GM21390 (cell line): ENCODE data around the gene HHIP.
"Not testable (repeated sequence)": the region's sequence is repeated elsewhere in the genome, so short reads cannot be mapped to it uniquely, and the experiment has no call there.

ENCODE experiments used
- ATAC-seq: cut with Tn5 transposase; IDR thresholded peaks from one replicate; pipeline ENCODE4 v1.9.1; 2021; ENCODE audit not compliant: unreplicated experiment

The HHIP gene

DNA sequence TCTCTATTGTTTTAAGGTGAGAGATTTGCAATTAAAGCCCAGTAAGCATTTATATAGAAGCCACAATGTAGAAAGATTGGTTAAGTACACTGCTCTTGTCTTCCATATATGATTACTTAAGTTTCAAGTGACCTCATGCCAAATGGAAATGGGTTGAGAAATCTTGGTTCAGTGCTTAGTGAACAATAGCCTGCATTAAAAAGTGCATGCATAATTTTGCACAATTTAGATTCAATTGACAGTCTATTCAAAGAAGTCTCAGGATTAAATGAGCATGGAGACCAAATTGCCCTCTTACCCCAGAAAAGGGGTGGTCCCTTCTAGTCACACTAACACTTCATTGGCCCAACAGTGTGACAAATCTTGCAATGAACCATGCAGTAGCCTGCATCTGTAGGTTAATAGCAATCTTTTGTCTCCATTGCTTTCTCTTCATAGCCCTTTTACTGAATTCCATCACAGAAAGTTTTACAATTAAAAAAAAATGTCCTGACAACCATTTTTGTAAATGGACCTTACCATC lies 93.6 kb downstream of the HHIP start:
- ATAC-seq: no peak

DNA sequence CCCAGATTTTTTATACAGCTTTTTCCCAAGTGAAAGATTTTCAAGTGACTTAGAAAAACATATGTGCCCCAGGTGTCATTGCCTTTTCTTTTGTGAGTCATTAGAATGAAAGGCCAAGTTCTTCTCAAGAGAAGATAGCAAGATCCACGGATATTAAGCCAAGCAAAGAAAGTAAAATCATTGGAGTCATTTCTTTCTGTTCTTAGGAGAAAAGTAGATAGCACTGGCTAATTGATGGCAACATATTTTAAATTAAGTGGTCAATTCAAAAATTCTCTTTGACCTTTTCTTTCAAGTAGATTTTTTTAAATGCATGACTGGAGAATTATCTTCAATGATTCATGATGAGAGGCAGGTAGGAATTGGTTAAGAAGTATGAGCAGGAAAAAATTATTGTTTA lies 94.4 kb downstream of the HHIP start:
- no peak for ATAC-seq

DNA sequence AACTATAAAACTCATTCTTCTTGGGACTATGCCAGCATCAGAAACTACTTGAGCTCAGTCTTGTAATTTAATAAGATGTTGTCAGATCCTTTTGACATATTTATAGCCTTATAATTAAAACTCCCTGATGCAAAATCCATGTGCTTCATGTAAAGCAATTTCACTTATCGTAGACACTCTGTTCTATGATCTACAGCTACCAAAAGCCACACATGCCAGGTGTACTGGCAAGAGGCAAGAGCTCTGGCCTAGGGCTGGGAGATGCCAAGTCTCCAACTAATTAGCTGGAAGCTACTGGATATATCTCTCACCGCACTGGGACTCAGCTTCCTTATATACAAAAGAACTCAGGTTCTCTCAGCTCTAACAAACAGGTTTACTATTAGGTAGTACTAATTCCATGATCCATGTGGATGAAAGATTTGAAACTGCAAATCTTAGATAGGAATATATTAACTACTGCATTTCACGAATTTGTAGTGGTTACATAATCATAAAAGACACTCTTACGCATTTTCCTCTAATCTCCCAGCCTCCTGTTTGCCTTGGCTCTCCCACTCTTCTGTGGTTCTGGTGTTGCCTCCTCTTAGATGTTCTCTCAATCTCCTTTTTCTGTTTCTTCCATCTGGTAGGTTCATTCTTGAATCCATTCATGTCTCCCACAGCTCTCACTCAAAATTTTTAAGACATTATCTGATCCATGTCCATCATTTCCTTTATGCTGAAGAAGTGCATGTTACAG lies 103.0 kb downstream of the HHIP start:
- no peak for ATAC-seq

DNA sequence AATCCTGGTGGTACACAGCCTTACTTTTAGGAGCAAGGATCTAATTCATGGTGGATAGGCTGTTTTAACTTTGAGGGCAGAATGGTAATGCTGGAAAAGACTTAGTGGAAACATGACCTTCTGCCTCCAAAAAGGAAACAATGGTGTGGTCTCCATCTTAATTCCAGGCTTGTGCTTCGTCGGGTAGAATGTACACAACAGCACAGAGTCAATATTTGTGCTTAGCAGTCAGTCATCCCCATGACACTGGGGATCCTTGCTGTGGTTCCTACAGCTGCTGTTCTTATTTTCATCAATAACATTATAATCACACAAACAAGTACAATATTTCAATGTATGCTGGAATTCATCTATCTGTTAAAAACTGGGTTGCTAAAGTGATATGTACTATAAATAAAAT lies 104.4 kb downstream of the HHIP start:
- no peak for ATAC-seq

DNA sequence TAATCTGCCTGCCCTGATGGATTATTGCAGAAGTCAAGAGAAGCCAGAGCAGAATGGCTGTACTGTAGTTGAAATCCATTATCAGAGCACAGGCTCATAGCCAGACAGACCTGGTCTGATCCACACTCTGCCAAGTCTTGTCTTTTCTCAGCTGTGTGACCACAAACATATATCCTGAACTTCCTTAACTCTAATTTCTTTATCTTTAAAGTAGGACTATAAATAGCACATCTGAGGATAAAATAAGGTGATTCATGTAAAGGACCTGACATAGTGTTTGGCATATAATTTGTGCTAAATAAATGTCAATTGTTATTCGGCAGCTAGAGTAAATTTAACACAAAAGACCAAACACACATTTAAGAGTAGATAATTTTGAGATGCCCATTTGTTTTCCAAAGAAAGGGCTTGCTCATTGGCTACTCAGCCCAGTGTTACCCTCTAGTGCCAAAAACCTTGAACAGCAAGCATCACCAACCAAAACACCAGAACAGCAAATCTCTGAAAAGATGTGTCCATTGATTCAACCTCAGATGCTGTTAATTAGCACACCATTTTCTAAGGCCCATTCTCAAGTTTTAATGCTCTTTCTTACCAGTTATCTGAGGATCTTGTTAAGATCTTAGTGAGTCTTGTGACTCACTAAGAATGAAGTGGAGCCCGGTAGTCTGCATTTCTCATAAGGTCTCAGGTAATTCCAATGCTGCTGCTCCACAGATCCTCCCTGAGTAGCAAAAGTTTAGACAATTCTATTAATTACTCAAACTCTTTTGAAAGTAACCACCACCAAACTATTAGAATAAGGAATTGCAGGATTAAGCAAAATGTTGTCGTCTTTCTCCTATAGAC lies 108.8 kb downstream of the HHIP start:
- ATAC-seq: no peak

DNA sequence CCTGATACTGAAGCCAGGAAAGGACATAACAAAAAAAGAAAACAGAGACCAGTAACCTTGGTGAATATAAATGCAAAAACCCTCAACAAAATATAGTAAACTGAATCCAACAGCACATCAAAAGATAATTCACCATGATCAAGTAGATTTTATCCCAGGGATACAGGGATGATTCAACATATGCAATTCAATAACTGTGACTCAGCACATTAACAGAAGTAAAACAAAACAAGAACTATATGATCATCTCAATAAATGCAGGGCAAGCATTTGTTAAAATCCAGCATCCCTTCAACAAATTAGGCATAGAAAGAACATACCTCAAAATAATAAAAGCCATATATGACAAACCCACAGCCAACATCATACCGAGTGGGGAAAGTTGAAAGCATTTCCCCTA lies 112.0 kb downstream of the HHIP start:
- no peak for ATAC-seq

DNA sequence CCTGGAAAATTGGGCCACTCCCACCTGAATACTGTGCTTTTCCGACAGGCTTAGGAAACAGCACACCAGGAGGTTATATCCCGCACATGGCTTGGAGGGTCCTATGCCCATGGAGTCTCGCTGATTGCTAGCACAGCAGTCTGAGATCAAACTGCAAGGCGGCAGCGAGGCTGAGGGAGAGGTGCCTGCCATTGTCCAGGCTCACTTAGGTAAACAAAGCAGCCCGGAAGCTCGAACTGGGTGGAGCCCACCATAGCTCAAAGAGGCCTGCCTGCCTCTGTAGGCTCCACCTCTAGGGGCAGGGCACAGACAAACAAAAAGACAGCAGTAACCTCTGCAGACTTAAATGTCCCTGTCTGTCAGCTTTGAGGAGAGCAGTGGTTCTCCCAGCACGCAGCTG lies 122.9 kb downstream of the HHIP start:
- not testable (repeated sequence) for ATAC-seq

- no peak for ATAC-seq
Measured at GRCh38 chr4:144778364-144778763, 132.4 kb downstream of the HHIP start.

GRCh38 chr4:144782345-144782744 lies 136.4 kb downstream of the HHIP start:
- ATAC-seq: no peak

- ATAC-seq: no peak
Measured at GRCh38 chr4:144785961-144786360, 140.0 kb downstream of the HHIP start.

DNA sequence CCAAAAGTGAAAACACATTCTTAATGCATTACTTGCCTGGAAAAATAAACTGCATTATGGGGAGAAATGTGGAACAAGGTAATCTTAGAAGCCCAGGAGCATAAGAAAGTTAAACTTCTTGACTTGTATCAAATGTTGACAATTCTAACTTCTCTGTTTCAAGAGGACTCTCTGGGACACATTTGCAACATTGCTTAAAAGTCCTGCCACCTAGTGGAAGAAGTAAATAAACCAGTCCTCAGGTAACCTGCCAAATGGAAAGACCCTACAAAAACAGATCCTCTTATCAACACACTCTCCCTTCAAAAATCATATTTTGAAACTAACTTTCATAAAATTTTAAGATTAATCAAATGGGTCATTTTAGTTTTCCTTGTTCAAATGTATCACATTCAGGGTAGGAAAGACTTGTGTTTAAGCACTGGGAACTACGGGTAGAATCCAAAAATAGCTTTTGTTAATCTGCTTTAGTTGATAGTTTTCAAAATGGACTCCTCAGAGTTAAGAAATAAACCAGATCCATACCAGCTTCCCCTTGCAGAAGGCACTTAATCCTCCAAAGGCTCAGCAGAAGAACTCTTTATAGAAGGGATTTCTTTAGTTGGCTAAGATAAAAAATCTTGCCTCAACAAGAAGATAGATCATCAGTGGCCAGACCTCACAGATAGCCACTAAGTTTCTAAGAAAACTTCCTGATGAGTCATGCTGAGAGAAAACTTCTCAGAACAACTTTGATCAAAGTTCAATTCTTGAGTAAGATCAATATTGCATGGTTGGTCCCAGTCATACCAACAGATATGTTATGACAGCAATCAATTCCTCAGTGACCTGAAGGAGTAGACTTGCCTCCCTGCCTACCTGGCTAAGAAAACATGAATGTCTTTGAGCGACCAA lies 141.7 kb downstream of the HHIP start:
- no peak for ATAC-seq

DNA sequence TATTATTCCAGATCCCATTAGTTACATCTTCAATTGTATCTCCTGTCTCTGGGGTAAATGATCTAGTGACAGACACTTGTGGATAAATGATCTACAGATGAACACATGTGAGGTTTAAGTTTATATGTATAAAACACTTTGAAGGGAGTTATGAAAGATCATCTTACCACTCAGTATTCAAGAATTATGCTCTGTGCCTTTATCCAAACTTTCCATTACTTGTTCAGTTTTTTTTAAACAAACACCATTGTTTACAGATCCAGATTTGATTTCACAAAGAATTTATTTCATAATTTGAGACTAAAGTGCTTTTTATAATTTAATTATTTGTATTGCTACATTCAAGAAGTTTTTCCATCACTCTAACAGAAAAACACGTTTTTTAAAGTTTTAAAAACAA lies 142.5 kb downstream of the HHIP start:
- ATAC-seq: no peak

DNA sequence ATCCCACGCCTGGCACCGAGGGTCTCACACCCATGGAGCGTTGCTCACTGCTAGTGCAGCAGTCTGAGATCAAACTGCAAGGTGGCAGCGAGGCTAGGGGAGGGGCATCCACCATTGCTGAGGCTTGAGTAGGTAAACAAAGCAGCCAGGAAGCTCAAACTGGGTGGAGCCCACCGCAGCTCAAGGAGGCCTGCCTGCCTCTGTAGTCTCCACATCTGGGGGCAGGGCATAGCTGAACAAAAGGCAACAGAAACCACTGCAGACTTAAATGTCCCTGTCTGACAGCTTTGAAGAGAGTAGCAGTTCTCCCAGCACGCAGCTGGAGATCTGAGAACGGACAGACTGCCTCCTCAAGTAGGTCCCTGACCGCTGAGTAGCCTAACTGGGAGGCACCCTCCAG lies 146.0 kb downstream of the HHIP start:
- ATAC-seq: not testable (repeated sequence)
